Measurements from ENCODE around the gene TEX44.

- TF ChIP-seq EZH2 (IDR thresholded peaks at IDR 0.05; ENCODE audit: borderline replicate concordance, insufficient read depth, low read length, poor library complexity, severe bottlenecking) (no peak), TAF1 (IDR thresholded peaks at IDR 0.05; ENCODE audit: low read depth) (no peak), CTCF (IDR thresholded peaks at IDR 0.05; ENCODE audit: poor library complexity, severe bottlenecking) (peak; percentile 70)
- TF ChIP-seq, protein P1, sequence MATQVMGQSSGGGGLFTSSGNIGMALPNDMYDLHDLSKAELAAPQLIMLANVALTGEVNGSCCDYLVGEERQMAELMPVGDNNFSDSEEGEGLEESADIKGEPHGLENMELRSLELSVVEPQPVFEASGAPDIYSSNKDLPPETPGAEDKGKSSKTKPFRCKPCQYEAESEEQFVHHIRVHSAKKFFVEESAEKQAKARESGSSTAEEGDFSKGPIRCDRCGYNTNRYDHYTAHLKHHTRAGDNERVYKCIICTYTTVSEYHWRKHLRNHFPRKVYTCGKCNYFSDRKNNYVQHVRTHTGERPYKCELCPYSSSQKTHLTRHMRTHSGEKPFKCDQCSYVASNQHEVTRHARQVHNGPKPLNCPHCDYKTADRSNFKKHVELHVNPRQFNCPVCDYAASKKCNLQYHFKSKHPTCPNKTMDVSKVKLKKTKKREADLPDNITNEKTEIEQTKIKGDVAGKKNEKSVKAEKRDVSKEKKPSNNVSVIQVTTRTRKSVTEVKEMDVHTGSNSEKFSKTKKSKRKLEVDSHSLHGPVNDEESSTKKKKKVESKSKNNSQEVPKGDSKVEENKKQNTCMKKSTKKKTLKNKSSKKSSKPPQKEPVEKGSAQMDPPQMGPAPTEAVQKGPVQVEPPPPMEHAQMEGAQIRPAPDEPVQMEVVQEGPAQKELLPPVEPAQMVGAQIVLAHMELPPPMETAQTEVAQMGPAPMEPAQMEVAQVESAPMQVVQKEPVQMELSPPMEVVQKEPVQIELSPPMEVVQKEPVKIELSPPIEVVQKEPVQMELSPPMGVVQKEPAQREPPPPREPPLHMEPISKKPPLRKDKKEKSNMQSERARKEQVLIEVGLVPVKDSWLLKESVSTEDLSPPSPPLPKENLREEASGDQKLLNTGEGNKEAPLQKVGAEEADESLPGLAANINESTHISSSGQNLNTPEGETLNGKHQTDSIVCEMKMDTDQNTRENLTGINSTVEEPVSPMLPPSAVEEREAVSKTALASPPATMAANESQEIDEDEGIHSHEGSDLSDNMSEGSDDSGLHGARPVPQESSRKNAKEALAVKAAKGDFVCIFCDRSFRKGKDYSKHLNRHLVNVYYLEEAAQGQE (IDR thresholded peaks at IDR 0.05; ENCODE audit: borderline replicate concordance) = no peak
These were observed 8.9 kb downstream of the TEX44 start for GRCh38 chr2:231601356-231602229.

All from neural cell (in vitro differentiated cells).